ENCODE measurements around the gene PSEN2.
"Not testable (repeated sequence)": the region's sequence is repeated elsewhere in the genome, so short reads cannot be mapped to it uniquely, and the experiment has no call there.

Gene PSEN2

DNA sequence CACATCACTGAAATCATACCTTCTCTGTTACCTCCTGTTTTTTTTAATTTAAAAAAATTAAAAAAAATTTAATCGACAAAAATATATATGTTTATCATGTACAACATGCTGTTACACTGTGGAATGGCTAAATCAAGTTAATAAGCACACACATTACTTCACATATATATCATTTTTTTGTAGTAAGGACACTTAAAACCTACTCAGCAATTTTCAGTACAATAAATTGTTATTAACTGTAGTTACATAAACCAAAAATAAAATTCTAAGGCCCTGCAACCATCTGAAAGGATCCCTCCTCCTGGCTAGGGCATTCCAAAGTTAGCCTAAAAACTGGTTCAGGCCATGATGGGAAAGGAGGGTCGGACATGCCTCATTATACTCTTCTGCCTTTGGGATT lies 46.1 kb downstream of the PSEN2 start:
- DNase-seq (ENCODE audit: low read depth): no peak

DNA sequence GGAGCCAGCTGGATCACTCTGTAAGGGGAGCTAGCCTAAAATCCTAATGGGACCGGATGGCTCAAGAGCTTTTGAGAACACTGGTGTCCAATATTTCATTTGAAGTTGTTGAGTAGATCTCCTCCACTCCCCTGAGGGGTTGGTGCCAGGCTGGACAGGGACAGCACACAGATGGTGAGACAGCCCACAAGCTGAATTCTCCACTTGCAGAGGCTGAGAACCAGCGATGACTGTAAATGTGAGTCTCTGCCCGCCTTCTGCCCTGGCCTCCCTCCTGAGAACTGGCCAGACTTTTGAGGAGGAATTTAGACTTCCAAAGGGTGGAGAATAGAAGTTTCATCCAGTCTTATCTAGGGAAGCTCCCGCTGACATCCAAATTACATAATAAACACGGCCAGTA lies 49.2 kb downstream of the PSEN2 start:
- no peak for DNase-seq (ENCODE audit: low read depth)

DNA sequence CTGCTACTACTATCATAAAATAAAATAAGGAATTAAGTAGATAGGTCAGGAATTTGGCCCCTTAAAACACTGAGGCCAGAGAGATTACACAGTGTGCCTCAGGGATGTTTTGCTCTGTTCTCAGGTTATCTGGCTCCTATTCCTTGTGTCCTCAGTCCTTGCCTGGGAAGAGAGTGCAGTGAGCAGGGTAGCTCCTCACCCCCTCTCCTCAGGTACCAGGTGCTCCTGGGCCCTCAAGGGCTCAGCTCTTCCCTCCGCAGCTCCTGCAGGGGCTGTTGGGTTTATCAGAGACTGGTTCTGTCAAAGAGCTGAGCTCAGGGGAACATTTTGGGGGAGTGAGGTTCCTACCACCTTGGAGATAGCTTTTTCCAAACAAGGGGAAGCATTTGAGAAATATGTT lies 49.6 kb downstream of the PSEN2 start:
- no peak for DNase-seq (ENCODE audit: low read depth)

DNA sequence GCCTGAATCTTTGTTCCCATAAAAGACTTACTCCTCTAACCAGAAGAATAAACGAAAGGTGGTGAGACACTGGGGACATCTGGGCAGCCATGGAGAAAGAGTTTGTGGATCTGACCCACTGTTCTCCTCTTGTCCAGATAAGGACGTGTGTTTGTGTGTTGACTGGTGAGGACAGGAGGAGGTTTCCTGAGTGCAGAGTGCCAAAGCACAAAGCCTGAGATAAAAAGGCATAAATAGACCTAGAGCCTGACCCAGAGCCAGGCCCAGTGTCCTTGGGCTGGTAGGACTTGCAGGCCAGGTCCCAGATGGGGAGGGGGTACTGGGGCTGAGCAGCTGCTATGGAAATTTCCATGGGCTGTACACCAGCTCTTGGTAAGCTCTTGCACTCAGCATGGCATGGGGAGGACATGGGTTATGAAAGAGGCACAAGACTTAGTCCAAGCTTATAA lies 50.1 kb downstream of the PSEN2 start:
- DNase-seq (ENCODE audit: low read depth): no peak

DNA sequence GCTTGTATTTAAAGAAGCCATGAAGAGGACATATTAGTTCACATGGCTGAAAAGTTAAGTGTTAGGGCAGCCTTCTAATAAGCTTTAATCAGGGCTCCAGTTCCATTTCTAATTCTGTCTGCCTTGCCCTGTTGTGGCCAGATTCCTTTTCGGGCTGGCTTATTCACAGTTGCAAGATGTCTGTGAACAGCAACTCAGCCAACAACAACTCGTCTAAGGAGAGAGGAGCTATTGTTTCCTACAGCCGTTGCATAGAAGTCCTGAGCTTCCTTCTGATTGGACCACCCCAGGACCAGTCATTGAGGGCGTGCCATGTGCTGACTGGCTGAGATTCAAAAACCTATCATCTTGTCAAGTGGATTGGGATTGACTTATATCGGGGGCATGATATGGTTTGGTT lies 51.1 kb downstream of the PSEN2 start:
- no peak for DNase-seq (ENCODE audit: low read depth)

DNA sequence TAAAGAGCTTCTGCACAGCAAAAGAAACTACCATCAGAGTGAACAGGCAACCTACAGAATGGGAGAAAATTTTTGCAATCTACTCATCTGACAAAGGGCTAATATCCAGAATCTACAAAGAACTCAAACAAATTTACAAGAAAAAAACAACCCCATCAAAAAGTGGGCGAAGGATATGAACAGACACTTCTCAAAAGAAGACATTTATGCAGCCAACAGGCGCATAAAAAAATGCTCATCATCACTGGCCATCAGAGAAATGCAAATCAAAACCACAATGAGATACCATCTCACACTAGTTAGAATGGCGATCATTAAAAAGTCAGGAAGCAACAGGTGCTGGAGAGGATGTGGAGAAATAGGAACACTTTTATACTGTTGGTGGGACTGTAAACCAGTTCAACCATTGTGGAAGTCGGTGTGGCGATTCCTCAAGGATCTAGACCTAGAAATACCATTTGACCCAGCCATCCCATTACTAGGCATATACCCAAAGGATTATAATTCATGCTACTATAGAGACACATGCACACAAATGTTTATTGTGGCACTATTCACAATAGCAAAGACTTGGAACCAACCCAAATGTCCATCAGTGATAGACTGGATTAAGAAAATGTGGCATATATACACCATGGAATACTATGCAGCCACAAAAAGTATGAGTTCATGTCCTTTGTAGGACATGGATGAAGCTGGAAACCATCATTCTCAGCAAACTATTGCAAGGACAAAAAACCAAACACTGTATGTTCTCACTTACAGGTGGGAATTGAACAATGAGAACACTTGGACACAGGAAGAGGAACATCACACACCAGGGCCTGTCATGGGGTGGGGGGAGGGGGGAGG lies 59.1 kb downstream of the PSEN2 start:
- DNase-seq (ENCODE audit: low read depth): not testable (repeated sequence)

DNA sequence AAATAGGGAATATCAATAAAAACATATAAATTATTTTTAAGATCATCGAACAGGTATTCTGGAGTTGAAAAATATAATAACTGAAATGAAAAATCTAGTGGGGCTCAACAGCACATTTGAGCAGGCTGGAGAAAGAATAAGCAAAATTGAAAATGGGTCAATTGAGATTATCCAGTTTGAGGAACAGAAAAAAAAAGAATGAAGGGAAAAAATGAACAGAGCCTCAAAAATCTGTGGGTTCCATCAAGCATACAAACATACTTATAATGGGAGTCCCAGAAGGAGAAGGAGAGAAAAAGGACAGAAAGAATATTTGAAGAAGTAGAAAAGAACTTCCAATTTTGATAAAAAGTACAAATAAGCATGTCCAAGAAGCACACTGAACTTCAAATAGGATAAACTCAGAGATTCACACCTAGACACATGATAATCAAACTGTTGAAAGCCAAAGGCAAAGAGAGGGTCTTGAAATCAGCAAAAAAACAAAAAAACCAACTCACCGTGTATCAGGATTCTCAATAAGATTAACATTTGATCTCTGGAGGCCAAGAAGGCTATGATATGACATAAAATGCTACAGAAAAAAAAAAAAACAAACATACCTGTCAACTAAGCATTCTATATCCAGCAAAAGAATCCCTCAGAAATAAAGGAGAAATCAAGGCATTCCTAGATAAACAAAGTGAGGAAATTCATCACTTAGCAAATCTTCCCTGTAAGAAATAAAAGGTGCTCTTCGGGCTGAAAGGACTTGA lies 64.2 kb downstream of the PSEN2 start:
- DNase-seq (ENCODE audit: low read depth): no peak

DNA sequence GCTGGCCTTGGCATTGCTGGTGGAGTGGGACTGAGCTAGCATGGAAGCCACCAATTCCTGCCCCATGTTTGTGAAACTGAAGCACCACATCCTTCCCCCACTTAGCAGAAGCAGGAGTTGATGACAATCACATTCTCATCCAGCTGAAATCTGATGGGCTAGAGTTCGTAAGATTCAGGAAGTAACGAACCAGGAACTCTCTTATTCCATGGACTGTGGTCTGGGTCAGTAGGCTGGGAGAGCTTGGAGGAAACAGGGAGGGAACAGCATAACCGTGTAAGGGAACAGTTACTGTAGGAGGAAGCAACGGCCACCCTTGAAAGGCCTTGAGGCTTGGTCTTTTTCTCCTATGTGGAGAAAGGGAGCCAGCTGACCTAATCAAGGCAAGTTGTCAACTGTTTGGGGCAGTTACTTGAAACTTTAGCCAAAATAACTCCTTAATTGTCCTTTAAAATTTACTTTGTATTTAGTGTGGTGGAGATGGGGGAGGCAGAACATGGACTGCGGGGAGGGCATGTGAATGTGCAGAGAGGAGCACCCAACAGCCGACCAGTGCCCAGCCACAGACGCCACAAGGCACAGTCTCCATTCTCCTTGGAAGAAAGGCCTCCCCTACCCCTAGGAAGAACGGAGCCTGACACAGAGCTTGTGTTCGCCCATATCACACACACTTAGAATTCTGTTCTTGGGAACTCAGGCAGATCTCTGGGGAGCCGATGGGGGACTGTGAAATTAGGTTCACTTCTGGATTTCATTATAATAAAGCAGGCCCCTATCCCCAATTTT lies 67.7 kb downstream of the PSEN2 start:
- no peak for DNase-seq (ENCODE audit: low read depth)

DNA sequence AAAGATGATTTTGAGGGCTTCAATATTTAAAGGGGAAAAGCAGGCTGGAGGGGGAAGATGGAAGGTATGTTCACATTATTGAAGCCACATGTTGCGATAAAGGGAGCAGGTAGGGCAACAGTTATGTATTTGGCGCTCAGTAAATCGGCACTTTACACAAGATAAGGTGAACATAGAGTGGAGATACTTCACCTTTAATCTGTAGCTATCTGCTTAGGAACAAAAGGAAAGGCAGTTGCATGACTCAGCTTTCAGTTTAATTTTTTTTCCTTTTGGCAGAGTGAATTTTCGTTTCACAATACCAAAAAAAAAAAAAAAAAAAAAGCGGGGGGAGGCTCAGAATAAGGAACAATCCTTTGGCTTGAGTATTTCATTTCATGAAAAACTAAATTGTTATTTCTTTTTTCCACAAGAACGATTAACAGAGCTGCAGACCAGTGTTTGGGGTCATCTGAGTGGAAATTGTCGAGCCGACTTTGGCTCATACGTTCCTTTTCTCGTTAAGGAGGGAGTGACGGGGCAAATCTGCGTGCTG lies 68.6 kb downstream of the PSEN2 start:
- no peak for DNase-seq (ENCODE audit: low read depth)

DNA sequence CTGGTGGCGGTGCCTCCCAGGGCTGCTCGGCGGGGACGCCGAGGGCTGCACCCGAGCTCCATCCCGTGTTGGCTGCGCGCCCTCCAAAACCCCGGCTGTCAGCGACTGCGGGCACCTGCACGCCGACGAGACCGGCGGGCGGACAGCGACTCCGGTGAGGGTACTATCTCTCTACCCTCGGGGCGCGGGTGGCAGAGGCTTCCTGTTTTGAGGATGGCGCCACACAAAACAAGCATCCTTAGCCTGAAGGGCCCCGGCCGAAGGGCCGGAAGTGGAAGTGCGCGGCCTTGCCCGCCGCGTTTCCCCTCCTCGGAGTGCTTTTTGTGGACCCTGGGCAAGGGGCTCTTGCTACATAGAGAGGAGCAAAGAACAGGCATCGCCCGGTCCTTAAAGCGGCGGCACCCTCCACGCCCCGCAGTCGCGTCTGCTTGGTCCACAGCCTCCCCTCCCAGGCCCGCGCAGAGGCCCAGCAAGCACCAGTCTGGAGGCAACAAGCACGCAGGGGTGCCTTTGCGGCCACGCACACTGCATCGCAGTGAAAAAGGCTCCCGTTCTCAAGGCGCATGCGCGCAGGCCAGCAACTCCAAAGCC lies 69.1 kb downstream of the PSEN2 start:
- peak; percentile 48 for DNase-seq (ENCODE audit: low read depth)

DNA sequence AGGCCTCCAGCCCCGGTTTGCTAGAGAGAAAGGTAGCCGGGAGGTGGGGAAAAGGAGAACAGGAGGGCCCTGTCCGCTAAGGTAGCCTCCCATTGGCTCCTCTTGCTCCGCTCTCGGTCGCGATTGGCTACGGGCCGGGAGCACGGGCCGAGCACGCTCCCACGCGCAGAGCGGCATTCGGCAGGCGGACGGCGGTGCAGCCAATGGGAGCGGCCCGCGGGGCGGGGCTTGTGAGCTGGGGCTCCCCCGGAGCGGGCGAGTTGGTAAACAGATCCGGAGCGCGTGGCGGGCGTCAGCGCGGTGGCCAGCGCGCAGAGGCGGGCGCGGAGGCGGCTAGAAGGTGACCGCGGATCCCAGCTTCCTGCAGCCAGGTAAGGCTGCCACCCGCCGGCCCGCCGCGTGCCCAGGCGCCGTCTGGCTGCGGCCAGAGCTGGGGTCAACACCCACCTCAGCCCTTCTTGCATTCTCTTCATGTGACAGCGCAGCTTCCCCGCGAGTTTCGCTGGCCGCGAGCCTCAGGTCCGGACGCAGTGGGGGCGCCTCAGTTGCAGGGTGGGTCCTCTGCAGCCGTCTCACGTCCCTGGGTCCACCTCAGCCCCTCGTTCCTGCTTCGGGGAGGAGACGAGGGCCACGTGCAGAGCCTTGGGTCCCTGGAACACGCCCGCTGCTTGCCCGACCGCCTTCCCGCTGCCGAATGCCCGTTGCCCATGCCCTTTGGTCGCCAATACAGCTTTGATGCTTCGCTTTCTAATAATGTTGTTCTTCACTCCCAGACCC lies 69.8 kb downstream of the PSEN2 start, which contains the start of gene COQ8A:
Gene COQ8A (plus strand): TSS at position 266 of the 777 bp plus-strand sequence. CDS start 21,092 bp downstream, outside the sequence.
- peak; percentile 99 for DNase-seq (ENCODE audit: low read depth)

DNA sequence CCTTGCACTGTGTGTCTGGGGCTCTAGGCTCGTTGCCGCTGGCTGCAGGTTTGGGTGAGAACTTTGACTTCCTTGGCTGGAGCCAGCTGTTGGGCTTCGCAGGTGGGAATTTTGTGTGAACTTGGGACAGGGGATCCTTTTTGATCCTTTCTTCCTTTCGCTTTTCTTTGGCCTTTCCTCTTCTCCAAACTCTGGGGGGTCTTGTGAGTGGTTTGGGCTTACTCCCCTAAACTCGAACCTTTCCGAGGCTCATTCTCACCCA lies 70.3 kb downstream of the PSEN2 start:
- no peak for DNase-seq (ENCODE audit: low read depth)

DNA sequence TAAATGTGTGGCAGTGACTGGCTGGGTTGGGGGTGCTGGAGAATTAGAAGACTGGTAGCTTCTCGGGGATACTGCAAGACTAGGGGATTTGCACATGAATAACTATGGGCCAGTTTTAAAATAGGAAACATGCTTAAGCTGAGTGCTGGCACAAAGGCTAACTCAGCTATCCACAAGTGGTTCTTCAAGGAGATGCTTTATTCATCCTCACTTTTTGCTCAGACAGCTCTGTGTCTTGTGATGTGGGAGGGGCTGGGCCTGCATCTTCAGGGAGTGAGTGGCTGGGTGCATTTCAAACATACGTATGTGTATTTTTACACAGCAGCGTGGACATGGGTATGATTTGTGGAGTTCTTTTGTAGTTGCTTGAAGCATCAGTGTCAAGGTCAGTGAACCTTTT lies 72.0 kb downstream of the PSEN2 start:
- no peak for DNase-seq (ENCODE audit: low read depth)

DNA sequence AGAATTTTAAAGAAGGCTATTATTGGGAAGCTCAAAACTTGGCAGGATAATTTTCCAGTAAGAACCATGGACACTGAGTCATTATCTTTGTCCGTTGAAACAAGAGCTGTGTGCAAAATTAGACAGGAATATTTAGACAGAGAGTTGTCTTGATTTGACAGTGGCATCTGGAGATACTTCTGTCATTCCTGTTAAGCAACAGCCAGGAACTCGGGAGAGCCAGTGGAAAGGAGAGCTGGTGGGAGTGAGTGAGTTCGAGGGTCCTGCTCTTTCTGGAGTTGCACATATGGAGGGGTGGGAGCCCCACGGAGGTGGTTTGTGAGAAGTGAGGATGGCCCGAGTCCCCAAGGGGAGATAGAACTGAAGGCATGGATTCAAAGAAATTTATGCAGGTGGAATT lies 72.7 kb downstream of the PSEN2 start:
- no peak for DNase-seq (ENCODE audit: low read depth)

DNA sequence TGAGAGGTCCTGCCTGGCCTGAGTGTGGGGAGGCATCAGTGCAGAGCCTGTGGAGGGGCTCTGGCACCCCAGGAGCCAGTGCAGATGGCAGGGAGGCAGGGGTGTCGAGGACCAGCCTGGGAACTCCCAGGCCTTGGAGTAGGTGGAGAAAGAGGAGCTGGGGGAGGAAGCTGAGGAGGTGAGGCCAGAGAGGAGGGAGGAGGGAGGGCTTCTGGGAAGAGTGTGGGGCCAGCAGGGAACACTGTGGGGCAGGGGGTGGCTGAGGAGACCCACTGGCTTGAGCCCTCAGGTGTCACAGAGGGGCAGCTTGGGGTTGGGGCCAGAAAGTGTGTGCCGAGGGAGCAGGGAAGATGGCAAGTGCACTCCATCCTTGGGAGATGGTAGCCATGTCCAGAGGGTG lies 73.5 kb downstream of the PSEN2 start:
- no peak for DNase-seq (ENCODE audit: low read depth)

DNA sequence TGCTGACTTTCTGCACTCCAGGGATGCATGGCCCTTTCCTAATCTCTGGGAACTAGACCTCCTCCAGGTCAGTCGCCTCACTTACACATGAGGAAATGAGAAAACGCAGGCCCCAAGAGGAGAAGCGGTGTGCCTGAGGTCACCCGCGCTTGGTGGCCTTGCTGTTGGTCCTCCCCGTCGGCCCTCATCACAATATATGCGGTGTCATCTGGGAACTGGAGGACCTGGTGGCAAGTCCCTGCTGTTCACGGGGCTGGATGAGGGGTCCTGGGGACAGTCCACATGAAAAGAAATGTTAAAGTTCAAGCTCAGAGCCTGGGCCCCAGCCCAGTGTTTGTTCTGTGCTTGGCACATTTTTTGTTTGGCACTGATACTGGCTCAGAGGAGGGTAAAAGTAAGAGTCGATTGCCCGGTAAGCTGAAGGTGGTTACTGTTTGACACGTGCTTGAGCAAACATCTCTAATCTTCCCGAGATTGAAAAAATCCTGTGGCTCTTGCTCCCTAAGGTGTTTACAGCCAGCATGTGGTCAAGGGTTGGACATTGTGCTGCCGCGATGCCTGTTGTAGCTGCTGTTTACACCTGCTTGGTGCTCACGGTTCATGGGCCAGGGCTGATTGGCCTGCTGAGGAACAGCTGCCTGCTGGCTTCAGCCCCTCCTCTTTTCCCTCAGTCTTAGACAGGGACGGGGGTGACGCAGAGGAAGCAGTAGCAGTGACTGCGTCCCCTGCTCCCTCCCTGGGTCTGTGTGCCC lies 74.9 kb downstream of the PSEN2 start:
- no peak for DNase-seq (ENCODE audit: low read depth)

Measured in T follicular helper cell (primary cell).